Measurements from ENCODE around the gene ARHGEF18. TPM values are rescaled to one million over a fixed set of nuclear protein-coding genes. Genes with fewer than 3 reads are reported as not detected.

Gene ARHGEF18
- total RNA-seq, 1 donor from 2014 or later: 44.6 TPM

DNA sequence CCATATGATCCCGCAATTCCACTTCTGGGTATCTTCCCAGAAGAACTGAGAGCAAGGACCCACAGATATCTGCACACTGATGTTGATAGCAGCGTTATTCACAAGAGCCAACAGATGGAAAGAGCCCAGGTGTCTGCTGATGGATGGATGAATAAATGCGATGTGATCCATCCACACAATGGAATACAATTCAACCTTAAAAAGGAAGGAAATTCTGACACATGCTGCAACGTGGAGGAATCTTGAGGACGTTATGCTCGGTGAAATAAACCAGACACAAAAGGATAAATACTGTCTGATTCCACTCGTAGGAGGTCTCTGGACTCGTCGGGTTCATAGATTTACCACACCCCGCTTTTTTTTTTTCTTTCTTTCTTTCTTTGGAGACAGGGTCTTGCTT lies 21.8 kb downstream of the ARHGEF18 start:
- Histone ChIP-seq H4K20me1 (ENCODE audit: insufficient read depth, low read length) (no peaks in the 10 kb centered on the region), H3K4me3 (ENCODE audit: insufficient read depth, low read depth, low read length) (no peak overlapping the region), H3K4me2 (ENCODE audit: low read length) (no peak overlapping the region), H3K36me3 (ENCODE audit: insufficient read depth, low read length) (no peaks in the 10 kb centered on the region), H3K9me3 (ENCODE audit: insufficient read depth, low read depth, low read length) (no peaks in the 10 kb centered on the region), H3K79me2 (ENCODE audit: insufficient read depth, low read length) (no peaks in the 10 kb centered on the region), H3K27ac (ENCODE audit: low read depth, low read length) (no peak overlapping the region), H3K27me3 (ENCODE audit: insufficient read depth, low read length) (no peaks in the 10 kb centered on the region), H3K4me1 (ENCODE audit: insufficient read depth, low read length) (peaks cover 4% of the 10 kb centered on the region), H3K9ac (ENCODE audit: low read length) (no peak overlapping the region), H2AFZ (ENCODE audit: low read depth, low read length) (no peak overlapping the region)
- Mint-ChIP-seq H3K27ac (ENCODE audit: unreplicated experiment) (no peak overlapping the region), H3K4me3 (ENCODE audit: unreplicated experiment) (no peak overlapping the region), H3K4me1 (ENCODE audit: low read depth, unreplicated experiment) (no peaks in the 10 kb centered on the region), H3K36me3 (ENCODE audit: low read depth, unreplicated experiment) (peaks cover 2% of the 10 kb centered on the region), H3K9me3 (ENCODE audit: unreplicated experiment) (peaks cover 1% of the 10 kb centered on the region), H3K27me3 (ENCODE audit: low read depth, unreplicated experiment) (peaks cover 21% of the 10 kb centered on the region)
- FAIRE-seq (no peak), DNase-seq (ENCODE audit: low read depth) (no peak)
- no peak for TF ChIP-seq EZH2 (IDR thresholded peaks at IDR 0.05; ENCODE audit: insufficient read depth, low read length)
- TF ChIP-seq CTCF (IDR thresholded peaks at IDR 0.05; ENCODE audit: insufficient read depth, low read depth, low read length): no peak

GRCh38 chr19:7371001-7371400 lies 22.3 kb downstream of the ARHGEF18 start:
- Histone ChIP-seq H3K9me3 (ENCODE audit: insufficient read depth, low read depth, low read length) (no peaks in the 10 kb centered on the region), H3K27ac (ENCODE audit: low read depth, low read length) (no peak overlapping the region), H4K20me1 (ENCODE audit: insufficient read depth, low read length) (no peaks in the 10 kb centered on the region), H3K4me3 (ENCODE audit: insufficient read depth, low read depth, low read length) (no peak overlapping the region), H3K4me2 (ENCODE audit: low read length) (no peak overlapping the region), H3K9ac (ENCODE audit: low read length) (no peak overlapping the region), H3K27me3 (ENCODE audit: insufficient read depth, low read length) (no peaks in the 10 kb centered on the region), H3K4me1 (ENCODE audit: insufficient read depth, low read length) (peaks cover 4% of the 10 kb centered on the region), H3K36me3 (ENCODE audit: insufficient read depth, low read length) (no peaks in the 10 kb centered on the region), H3K79me2 (ENCODE audit: insufficient read depth, low read length) (no peaks in the 10 kb centered on the region), H2AFZ (ENCODE audit: low read depth, low read length) (no peak overlapping the region)
- Mint-ChIP-seq H3K9me3 (ENCODE audit: unreplicated experiment) (peaks cover 1% of the 10 kb centered on the region), H3K4me1 (ENCODE audit: low read depth, unreplicated experiment) (peaks cover 4% of the 10 kb centered on the region), H3K27ac (ENCODE audit: unreplicated experiment) (no peak overlapping the region), H3K27me3 (ENCODE audit: low read depth, unreplicated experiment) (peaks cover 20% of the 10 kb centered on the region), H3K36me3 (ENCODE audit: low read depth, unreplicated experiment) (peaks cover 2% of the 10 kb centered on the region), H3K4me3 (ENCODE audit: unreplicated experiment) (no peak overlapping the region)
- FAIRE-seq (no peak), DNase-seq (ENCODE audit: low read depth) (no peak)
- no peak for TF ChIP-seq EZH2 (IDR thresholded peaks at IDR 0.05; ENCODE audit: insufficient read depth, low read length)
- TF ChIP-seq CTCF (IDR thresholded peaks at IDR 0.05; ENCODE audit: insufficient read depth, low read depth, low read length): no peak

- Mint-ChIP-seq H3K4me3 (ENCODE audit: unreplicated experiment) (no peak overlapping the region), H3K27me3 (ENCODE audit: low read depth, unreplicated experiment) (peaks cover 17% of the 10 kb centered on the region), H3K36me3 (ENCODE audit: low read depth, unreplicated experiment) (no peaks in the 10 kb centered on the region), H3K9me3 (ENCODE audit: unreplicated experiment) (peaks cover 1% of the 10 kb centered on the region), H3K4me1 (ENCODE audit: low read depth, unreplicated experiment) (peaks cover 7% of the 10 kb centered on the region), H3K27ac (ENCODE audit: unreplicated experiment) (no peak overlapping the region)
- Histone ChIP-seq H3K4me1 (ENCODE audit: insufficient read depth, low read length) (peaks cover 4% of the 10 kb centered on the region), H3K9me3 (ENCODE audit: insufficient read depth, low read depth, low read length) (no peaks in the 10 kb centered on the region), H3K4me3 (ENCODE audit: insufficient read depth, low read depth, low read length) (no peak overlapping the region), H3K36me3 (ENCODE audit: insufficient read depth, low read length) (no peaks in the 10 kb centered on the region), H4K20me1 (ENCODE audit: insufficient read depth, low read length) (no peaks in the 10 kb centered on the region), H3K27ac (ENCODE audit: low read depth, low read length) (no peak overlapping the region), H3K9ac (ENCODE audit: low read length) (no peak overlapping the region), H3K4me2 (ENCODE audit: low read length) (no peak overlapping the region), H2AFZ (ENCODE audit: low read depth, low read length) (no peak overlapping the region), H3K27me3 (ENCODE audit: insufficient read depth, low read length) (no peaks in the 10 kb centered on the region), H3K79me2 (ENCODE audit: insufficient read depth, low read length) (no peaks in the 10 kb centered on the region)
- DNase-seq (ENCODE audit: low read depth) (no peak), FAIRE-seq (no peak)
- TF ChIP-seq EZH2 (IDR thresholded peaks at IDR 0.05; ENCODE audit: insufficient read depth, low read length): no peak
- no peak for TF ChIP-seq CTCF (IDR thresholded peaks at IDR 0.05; ENCODE audit: insufficient read depth, low read depth, low read length)
Measured at GRCh38 chr19:7372810-7373209, 24.1 kb downstream of the ARHGEF18 start.
